ENCODE results near the gene MTIF3. TPM values are rescaled to one million over a fixed set of nuclear protein-coding genes. Genes with fewer than 3 reads are reported as not detected.
A peak's percentile ranks its signal among the peaks of the same experiment; 100 is the strongest.

The MTIF3 gene
- total and polyA plus RNA-seq, 10 donors = 38.1 to 95.2 (median 60.0) TPM

DNA sequence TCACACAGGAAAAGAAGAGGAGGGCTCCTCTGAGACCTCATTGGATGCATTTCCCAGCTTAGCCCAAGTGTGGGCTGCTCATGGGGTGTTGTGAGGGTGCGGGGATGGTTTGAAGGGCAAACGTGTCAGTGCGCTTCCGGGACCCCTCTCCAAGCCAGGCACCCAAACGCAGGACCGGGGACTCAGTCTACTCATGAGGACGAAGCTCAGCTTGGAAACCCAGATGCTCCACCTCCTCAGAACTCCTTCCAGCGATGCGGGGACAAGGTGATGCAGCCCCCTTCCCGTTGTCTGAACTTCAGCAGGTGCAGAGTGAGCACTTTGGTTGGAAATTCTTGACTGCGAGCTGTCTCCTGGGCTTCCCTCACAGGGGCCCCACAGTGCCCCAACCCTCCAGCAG lies 33.1 kb upstream of the MTIF3 start:
- H3K4me3 ChIP-seq = peak overlapping the region in 1 of 8 donors; percentile 52
- 93 to 97% (median 95%) methylated on average over 7 to 11 of the region's 11 CpGs for WGBS, 5 donors
- H3K9me3 ChIP-seq = peaks cover 0 to 16% (median 7%) of the 10 kb centered on the region in 8 donors
- intact Hi-C loops (cut with DNase I; ENCODE audit: low total_unique reads) = no loop called here
- H3K36me3 ChIP-seq = no peaks in the 10 kb centered on the region
- H3K4me1 ChIP-seq = peaks cover 0 to 18% (median 7%) of the 10 kb centered on the region in 6 donors
- TF ChIP-seq POLR2A (IDR thresholded peaks at IDR 0.05) (no peak), POLR2AphosphoS5 (IDR thresholded peaks at IDR 0.05) (no peak)
- TF ChIP-seq, protein P1, sequence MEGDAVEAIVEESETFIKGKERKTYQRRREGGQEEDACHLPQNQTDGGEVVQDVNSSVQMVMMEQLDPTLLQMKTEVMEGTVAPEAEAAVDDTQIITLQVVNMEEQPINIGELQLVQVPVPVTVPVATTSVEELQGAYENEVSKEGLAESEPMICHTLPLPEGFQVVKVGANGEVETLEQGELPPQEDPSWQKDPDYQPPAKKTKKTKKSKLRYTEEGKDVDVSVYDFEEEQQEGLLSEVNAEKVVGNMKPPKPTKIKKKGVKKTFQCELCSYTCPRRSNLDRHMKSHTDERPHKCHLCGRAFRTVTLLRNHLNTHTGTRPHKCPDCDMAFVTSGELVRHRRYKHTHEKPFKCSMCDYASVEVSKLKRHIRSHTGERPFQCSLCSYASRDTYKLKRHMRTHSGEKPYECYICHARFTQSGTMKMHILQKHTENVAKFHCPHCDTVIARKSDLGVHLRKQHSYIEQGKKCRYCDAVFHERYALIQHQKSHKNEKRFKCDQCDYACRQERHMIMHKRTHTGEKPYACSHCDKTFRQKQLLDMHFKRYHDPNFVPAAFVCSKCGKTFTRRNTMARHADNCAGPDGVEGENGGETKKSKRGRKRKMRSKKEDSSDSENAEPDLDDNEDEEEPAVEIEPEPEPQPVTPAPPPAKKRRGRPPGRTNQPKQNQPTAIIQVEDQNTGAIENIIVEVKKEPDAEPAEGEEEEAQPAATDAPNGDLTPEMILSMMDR (IDR thresholded peaks at IDR 0.05 in 8 of 11, conservative IDR thresholded peaks at IDR 0.05 in 3 of 11) = no peak
- DNase-seq = peak; percentile 79
- peak overlapping the region in 6 of 8 donors; percentile 65 to 84 (median 70) for H3K27ac ChIP-seq
- no peaks in the 10 kb centered on the region for H3K27me3 ChIP-seq (replicated peaks in 1 of 7)

DNA sequence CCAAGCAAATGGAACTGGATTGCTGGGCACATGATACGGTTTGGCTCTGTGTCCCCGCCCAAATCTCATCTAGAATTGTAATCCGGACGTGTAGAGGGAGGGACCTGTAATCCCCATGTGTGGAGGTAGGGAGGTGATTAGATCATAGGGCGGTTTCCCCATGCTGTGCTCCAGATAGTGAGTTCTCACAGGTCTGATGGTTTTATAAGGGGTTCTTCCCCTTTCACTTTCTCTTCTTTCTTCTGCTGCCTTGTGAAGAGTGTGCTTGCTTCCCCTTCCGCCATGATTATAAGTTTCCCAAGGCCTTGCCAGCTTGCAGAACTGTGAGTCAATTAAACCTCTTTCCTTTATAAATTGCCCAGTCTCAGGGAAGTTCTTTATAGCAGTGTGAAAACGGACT lies 32.6 kb upstream of the MTIF3 start:
- DNase-seq = no peak
- 48 to 59% (median 58%) methylated on average over 7 of the region's 7 CpGs for WGBS, 5 donors
- TF ChIP-seq POLR2AphosphoS5 (IDR thresholded peaks at IDR 0.05) = peak in 1 of 3 donors; percentile 30
- TF ChIP-seq, protein P1 (IDR thresholded peaks at IDR 0.05 in 8 of 11, conservative IDR thresholded peaks at IDR 0.05 in 3 of 11) = no peak
- intact Hi-C loops (cut with DNase I; ENCODE audit: low total_unique reads) = no loop called here
- no peaks in the 10 kb centered on the region for H3K36me3 ChIP-seq
- H3K27ac ChIP-seq = peak overlapping the region in 6 of 8 donors; percentile 65 to 84 (median 70)
- peaks cover 0 to 18% (median 7%) of the 10 kb centered on the region in 6 donors for H3K4me1 ChIP-seq
- H3K9me3 ChIP-seq = peaks cover 0 to 16% (median 7%) of the 10 kb centered on the region in 8 donors
- H3K4me3 ChIP-seq = peak overlapping the region in 2 of 8 donors; percentile 10 to 52
- H3K27me3 ChIP-seq (replicated peaks in 1 of 7) = no peaks in the 10 kb centered on the region

DNA sequence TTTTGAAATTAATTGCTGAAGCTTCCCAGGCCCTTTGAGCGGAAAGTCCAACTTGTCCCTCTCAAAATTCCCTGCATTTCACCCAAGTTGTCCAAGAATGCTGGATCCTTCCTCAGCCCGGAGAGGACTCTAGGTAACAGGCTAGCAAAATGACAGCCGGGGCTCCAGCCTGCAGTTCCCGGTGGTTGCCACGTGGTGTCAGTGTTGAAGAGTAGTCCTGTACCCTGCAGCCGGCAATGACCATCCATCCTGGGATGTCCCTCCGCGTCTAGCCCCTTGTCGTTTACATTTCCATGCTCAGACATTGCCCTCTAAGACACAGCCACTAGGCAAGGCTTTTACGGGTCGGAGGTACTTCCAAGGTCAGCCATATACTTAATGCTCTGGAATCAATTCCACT lies 31.4 kb upstream of the MTIF3 start:
- peak; percentile 80 for DNase-seq
- TF ChIP-seq, protein P1 (IDR thresholded peaks at IDR 0.05 in 8 of 11, conservative IDR thresholded peaks at IDR 0.05 in 3 of 11) = peak in 10 of 11 experiments; percentile 7 to 68 (median 47)
- TF ChIP-seq POLR2AphosphoS5 (IDR thresholded peaks at IDR 0.05) = no peak
- H3K36me3 ChIP-seq = no peaks in the 10 kb centered on the region
- no peak overlapping the region for H3K27ac ChIP-seq
- H3K9me3 ChIP-seq = peaks cover 0 to 16% (median 7%) of the 10 kb centered on the region in 8 donors
- no peak overlapping the region for H3K4me3 ChIP-seq
- intact Hi-C loops (cut with DNase I; ENCODE audit: low total_unique reads) = no loop called here
- H3K27me3 ChIP-seq (replicated peaks in 1 of 7) = no peaks in the 10 kb centered on the region
- peaks cover 0 to 21% (median 9%) of the 10 kb centered on the region in 6 donors for H3K4me1 ChIP-seq
- 55 to 65% (median 58%) methylated on average over 11 of the region's 11 CpGs for WGBS, 5 donors

DNA sequence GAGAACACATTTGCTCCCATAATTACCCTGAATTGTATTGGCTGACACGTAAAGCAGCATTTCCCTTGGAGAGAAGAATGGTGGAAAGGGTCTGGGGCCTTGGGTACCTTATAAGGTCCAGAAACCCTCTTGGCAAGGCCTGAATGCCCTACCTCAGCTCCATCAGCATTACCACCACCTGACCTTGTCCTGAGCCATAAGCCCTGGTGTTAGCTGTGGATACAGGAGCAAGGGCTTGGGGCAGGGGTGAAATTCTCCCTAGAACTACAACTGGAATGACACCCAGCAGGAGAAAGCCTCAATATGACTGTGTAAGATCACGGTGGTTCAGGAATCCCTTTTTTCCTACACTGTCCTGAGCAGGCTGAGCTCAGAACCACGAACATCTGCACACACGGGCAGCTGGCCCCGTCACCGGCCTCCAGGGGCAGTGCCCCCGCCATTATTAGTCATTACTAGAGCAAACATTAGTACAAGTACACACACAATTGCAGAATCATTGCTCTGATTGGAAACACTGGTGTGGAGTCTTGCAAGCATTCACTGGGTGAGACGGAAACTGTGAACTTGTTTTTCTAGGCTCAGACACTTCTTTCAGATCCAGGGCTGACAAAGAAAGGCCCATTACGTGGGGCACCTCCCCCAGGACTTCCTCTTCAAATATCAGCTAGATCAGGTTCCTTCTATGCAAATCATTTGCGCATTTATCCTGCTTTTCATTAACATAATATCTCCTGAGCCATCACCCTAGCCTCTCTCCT lies 26.8 kb upstream of the MTIF3 start:
- 35 to 47% (median 40%) methylated on average over 10 of the region's 10 CpGs for WGBS, 5 donors
- DNase-seq = no peak

More for the DNA sequence above, 26.8 kb upstream of the MTIF3 start:
- Histone ChIP-seq H3K4me1 (peaks cover 0 to 3% (median 1%) of the 10 kb centered on the region in 6 donors), H3K4me3 (no peak overlapping the region), H3K27ac (peak overlapping the region in 3 of 8 donors; percentile 15 to 36 (median 27)), H3K27me3 (replicated peaks in 1 of 7) (no peaks in the 10 kb centered on the region), H3K36me3 (no peaks in the 10 kb centered on the region), H3K9me3 (peaks cover 0 to 6% (median 5%) of the 10 kb centered on the region in 8 donors)
- intact Hi-C loops (cut with DNase I; ENCODE audit: low total_unique reads) = no loop called here
- TF ChIP-seq, protein P1 (IDR thresholded peaks at IDR 0.05 in 8 of 11, conservative IDR thresholded peaks at IDR 0.05 in 3 of 11) = no peak
- TF ChIP-seq POLR2AphosphoS5 (IDR thresholded peaks at IDR 0.05) (no peak), POLR2A (IDR thresholded peaks at IDR 0.05) (no peak)
